IPS-20b (cell line): Measurements from ENCODE around the gene SYMPK.
"Not testable (repeated sequence)": the region's sequence is repeated elsewhere in the genome, so short reads cannot be mapped to it uniquely, and the experiment has no call there.

Source experiments
- H3K27ac ChIP-seq: one replicate; pipeline ENCODE4 v1.5.1; 2013; ENCODE audit warnings: low read length
- H3K27me3 ChIP-seq: 2 replicates; pipeline ENCODE4 v1.6.1; 2013; ENCODE audit warnings: mild to moderate bottlenecking, low read length, inconsistent platforms; ENCODE audit not compliant: insufficient read depth
- H3K36me3 ChIP-seq: 2 replicates; pipeline ENCODE4 v1.6.1; 2013; ENCODE audit warnings: low read depth, mild to moderate bottlenecking, inconsistent platforms, low read length, moderate library complexity; ENCODE audit not compliant: insufficient read depth
- H3K4me1 ChIP-seq: 2 replicates; pipeline ENCODE4 v1.6.1; 2013; ENCODE audit warnings: mild to moderate bottlenecking, control low read depth, inconsistent platforms, low read length, moderate library complexity; ENCODE audit not compliant: insufficient read depth
- H3K4me3 ChIP-seq: 2 replicates; pipeline ENCODE4 v1.5.1; 2013; ENCODE audit warnings: mild to moderate bottlenecking, low read length, inconsistent platforms
- H3K9ac ChIP-seq: 2 replicates; pipeline ENCODE4 v1.6.1; 2013; ENCODE audit warnings: low read depth, mild to moderate bottlenecking, inconsistent platforms, low read length, moderate library complexity
- H3K9me3 ChIP-seq: 2 replicates; pipeline ENCODE4 v1.6.1; 2013; ENCODE audit warnings: mild to moderate bottlenecking, low read depth, low read length, inconsistent platforms; ENCODE audit not compliant: insufficient read depth

SYMPK gene

DNA sequence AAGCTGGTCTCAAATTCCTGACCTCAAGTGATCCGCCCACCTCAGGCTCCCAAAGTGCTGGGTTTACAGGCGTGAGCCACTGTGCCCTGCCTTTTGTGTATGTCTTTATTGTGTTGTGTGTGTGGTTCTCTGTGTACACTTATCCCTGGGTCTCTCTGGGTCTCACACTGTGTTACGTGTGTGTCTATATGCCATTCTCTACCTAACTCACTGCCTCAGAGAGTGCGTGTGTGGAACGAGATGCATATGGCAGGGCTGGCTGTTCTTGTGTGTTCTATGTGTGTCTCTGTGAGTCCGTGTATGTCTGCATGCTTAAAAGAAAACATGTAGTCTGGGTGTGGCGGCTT is 11.6 kb upstream of the SYMPK start:
- H3K4me1 ChIP-seq = no peaks in the 10 kb centered on the region; the same call in 1 of the 2 replicates
- no peak overlapping the region for H3K27ac ChIP-seq
- H3K9ac ChIP-seq = no peak overlapping the region
- peaks cover 9% of the 10 kb centered on the region; the same call in 1 of the 2 replicates for H3K36me3 ChIP-seq
- H3K4me3 ChIP-seq = no peak overlapping the region
- no peaks in the 10 kb centered on the region for H3K9me3 ChIP-seq
- no peaks in the 10 kb centered on the region for H3K27me3 ChIP-seq

DNA sequence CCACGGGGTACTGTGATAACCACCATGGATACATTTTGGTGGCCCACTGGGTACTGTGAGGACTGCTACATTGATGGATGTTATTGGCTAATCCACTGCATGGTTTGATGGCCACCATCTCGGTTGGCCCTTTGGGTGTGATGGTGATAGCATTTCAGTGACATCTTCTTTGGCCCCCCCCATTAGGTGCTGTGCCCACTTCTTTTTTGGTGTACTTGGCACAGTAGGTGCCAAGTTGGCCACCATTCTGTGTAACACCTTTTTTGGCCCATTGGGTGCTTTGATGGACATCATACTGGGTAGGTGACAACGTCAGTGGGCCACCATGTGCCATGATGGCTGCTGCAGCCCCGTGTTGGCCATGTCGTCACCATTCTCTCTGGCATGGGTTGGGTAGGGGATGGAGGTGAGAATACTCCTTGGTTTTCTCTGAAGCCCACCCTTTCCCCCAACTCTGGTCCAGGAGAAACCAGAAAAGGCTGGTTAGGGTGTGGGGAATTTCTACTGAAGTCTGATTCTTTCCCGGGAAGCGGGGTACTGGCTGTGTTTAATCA is 10.3 kb upstream of the SYMPK start:
- H3K4me1 ChIP-seq = no peaks in the 10 kb centered on the region; the same call in 1 of the 2 replicates
- no peak overlapping the region for H3K9ac ChIP-seq
- no peak overlapping the region for H3K4me3 ChIP-seq
- peaks cover 9% of the 10 kb centered on the region; the same call in 1 of the 2 replicates for H3K36me3 ChIP-seq
- no peaks in the 10 kb centered on the region for H3K27me3 ChIP-seq
- no peaks in the 10 kb centered on the region for H3K9me3 ChIP-seq
- no peak overlapping the region for H3K27ac ChIP-seq

DNA sequence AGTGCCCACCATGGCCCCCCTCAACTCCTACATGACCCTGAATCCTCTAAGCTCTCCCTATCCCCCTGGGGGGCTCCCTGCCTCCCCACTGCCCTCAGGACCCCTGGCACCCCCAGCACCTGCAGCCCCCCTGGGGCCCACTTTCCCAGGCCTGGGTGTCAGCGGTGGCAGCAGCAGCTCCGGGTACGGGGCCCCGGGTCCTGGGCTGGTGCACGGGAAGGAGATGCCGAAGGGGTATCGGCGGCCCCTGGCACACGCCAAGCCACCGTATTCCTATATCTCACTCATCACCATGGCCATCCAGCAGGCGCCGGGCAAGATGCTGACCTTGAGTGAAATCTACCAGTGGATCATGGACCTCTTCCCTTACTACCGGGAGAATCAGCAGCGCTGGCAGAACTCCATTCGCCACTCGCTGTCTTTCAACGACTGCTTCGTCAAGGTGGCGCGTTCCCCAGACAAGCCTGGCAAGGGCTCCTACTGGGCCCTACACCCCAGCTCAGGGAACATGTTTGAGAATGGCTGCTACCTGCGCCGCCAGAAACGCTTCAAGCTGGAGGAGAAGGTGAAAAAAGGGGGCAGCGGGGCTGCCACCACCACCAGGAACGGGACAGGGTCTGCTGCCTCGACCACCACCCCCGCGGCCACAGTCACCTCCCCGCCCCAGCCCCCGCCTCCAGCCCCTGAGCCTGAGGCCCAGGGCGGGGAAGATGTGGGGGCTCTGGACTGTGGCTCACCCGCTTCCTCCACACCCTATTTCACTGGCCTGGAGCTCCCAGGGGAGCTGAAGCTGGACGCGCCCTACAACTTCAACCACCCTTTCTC is 9.4 kb upstream of the SYMPK start:
- Histone ChIP-seq H3K4me3 (no peak overlapping the region), H3K27me3 (no peaks in the 10 kb centered on the region), H3K9ac (no peak overlapping the region), H3K9me3 (no peaks in the 10 kb centered on the region), H3K4me1 (no peaks in the 10 kb centered on the region; the same call in 1 of the 2 replicates), H3K27ac (no peak overlapping the region), H3K36me3 (peaks cover 9% of the 10 kb centered on the region; the same call in 1 of the 2 replicates)

DNA sequence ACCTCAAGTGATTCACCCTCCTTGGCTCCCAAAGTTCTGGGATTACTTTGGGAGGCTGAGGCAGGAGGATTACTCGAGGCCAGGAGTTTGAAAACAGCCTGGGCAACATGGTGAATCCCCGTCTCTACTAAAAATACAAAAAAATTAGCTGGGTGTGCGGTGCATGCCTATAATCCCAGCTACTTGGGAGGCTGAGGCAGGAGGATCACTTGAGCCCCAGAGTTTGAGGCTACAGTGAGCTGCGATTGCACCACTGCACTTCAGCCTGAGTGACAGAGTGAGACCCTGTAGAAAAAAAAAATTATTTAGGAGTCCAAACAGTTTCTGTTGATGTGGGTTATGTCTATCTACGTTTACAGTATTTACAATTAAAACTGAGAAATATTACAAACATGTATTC is 7.9 kb upstream of the SYMPK start:
- Histone ChIP-seq H3K9ac (no peak overlapping the region), H3K27ac (no peak overlapping the region), H3K9me3 (no peaks in the 10 kb centered on the region), H3K36me3 (peaks cover 9% of the 10 kb centered on the region; the same call in 1 of the 2 replicates), H3K27me3 (no peaks in the 10 kb centered on the region; the same call in 1 of the 2 replicates), H3K4me3 (no peak overlapping the region), H3K4me1 (peaks cover 1% of the 10 kb centered on the region)

DNA sequence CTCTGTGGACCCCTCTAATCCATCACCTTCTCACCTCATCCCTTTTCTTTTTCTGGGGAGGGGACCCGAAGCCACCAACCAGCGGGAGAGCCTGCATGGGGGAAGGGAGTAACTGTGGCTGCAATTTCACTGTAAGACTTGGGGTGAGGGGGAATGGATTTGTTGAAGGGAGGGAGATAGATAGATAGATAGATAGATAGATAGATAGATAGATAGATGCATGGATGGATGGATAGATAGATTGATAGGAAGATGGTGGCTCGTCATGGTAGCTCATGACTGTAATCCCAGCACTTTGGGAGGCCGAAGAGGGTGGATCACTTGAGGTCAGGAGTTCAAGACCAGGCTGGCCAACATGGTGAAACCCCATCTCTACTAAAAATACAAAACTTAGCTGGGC is 4.3 kb upstream of the SYMPK start:
- not testable (repeated sequence) for H3K9me3 ChIP-seq, H3K4me3 ChIP-seq, H3K9ac ChIP-seq, H3K27ac ChIP-seq, H3K36me3 ChIP-seq, H3K4me1 ChIP-seq
- H3K27me3 ChIP-seq = peaks cover 22% of the 10 kb centered on the region

DNA sequence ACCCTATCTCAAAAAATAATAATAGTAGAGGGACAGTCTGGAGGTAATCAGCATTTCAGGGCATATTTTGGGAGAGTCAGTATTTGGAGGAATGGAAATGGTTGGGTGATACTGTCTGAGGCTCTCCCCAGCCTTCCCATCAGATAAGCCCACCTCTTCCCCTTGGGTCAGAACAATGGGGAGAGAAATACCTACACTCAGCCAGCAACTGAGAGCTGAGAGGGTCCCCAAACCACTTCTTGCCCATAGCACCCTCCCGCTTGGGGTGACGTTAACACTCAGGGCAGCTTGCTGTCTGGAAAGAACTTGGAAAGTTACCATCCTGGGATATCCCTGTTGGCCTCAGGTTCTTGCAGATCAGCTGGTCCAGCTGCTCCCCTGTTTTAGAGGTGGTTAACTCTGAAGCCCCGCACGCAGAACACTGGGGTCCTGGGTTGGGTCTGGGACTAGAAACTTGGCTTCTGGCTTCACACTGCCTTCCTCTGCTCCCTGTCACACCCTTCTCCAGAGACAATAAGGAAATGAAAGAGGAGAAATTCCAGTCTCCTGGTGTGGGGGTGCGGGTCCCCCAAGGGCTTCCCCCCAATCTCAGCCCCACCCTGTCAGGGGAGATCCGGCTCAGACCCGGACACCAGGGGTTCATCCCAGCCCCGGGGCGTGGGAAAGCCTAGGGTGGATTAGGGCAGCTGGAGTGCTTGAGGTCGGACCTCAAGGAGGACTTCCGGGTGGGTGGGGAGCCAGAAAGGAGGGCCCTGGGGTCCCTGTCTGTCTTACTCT is 3.6 kb upstream of the SYMPK start:
- Histone ChIP-seq H3K9ac (no peak overlapping the region), H3K9me3 (no peaks in the 10 kb centered on the region), H3K27me3 (peaks cover 22% of the 10 kb centered on the region), H3K4me1 (peaks cover 9% of the 10 kb centered on the region), H3K36me3 (no peaks in the 10 kb centered on the region), H3K27ac (no peak overlapping the region), H3K4me3 (no peak overlapping the region)

DNA sequence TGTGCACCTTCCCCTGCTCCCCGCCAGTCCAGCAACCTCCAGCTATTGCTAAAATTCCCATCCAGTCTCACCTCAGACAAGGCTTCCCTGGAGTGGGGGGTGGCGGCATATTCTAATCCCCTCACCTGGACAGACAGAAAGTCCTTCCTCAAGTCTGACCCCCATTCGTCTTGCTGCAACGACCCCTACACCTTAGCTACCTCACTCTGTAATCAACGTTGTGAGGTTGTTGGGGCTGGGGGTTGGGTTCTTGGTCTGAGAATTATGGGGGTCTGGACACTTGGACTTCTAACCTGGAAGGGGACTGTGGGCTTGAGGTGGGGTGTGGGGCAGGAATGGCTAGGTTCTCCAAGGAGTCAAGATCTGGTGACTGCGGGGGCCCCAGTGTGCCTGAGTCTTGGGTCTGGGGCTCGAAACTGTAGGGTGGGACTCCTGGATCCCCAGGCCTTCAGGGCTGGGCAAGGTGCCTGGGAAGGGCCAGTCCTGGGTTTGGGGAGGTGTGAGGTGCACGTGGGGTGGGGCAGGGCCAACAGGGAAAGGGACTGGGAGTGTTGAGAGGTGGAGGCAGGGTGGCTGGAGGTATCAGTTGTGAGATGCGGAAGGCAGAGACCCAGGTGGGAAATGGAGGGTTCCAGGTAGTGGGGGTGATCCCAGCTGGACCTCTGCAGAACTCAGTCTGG is 2.5 kb upstream of the SYMPK start:
- Histone ChIP-seq H3K4me1 (peaks cover 9% of the 10 kb centered on the region), H3K9me3 (no peaks in the 10 kb centered on the region), H3K9ac (peak overlapping the region; percentile 83; the same call in 1 of the 2 replicates), H3K27ac (no peak overlapping the region), H3K4me3 (peak overlapping the region; percentile 86), H3K36me3 (peaks cover 8% of the 10 kb centered on the region), H3K27me3 (peaks cover 22% of the 10 kb centered on the region)

DNA sequence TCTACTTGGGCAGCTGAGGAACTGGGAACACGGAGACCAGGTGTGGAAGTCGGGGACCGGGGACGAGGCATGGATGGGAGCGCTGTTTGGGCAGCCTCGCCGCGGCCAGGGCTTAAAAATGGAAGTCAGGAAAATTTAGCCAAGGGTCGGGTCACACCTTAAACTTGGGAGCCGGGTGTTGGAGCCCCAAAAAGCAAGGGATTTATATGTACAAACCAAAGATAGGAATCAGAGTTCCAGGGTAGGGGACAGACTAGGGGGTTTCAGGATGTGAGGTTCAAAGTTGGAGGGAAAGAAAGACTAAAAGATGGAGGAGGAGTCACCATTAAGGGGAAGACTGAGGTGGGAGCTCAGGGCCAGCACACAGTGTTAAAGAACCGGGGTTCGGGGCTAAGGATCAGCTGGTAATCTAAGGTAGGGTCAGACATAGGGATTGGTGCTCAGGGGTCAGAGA is 1.7 kb upstream of the SYMPK start:
- H3K36me3 ChIP-seq = peaks cover 15% of the 10 kb centered on the region
- no peak overlapping the region for H3K27ac ChIP-seq
- peak overlapping the region; percentile 86 for H3K4me3 ChIP-seq
- H3K9me3 ChIP-seq = no peaks in the 10 kb centered on the region
- peaks cover 22% of the 10 kb centered on the region for H3K27me3 ChIP-seq
- H3K4me1 ChIP-seq = peaks cover 9% of the 10 kb centered on the region
- H3K9ac ChIP-seq = peak overlapping the region; percentile 83; the same call in 1 of the 2 replicates

DNA sequence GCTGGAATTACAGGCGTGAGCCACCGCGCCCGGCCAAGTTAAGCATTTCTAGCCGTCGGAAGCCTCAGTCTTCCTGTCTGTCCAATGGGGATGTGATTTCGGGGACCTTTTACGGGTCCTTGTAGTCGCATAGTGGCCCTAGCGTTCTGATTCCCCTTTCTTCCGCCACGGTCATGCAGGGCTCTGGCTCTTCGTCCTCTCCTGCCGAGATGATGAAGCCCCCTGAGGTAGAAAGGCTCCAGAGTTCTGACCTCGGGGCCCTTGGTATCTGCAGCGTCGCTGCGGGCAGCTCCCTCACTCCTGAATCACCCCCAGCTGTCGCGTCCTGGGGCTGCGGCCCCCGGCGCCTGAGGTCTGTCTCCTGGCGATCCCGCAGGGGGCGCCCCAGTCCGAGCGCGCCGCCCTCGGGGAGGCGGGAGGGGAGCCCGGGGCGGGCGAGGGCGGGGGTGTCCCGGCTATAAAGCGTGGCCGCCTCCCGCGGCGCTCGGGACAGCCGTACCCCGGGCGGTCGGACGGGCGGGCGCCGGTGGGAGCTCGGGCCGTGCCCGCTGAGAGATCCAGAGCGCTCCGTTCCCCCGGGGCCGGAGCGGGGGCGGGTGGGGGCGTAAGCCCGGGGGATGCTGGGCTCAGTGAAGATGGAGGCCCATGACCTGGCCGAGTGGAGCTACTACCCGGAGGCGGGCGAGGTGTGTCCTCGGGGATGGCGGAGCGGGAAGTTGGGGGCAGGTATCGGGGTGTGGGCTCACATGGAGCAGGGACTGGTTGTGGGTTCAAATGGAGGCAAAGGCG is 1.1 kb upstream of the SYMPK start, which contains the start of gene FOXA3:
Gene FOXA3 (plus strand): TSS at position 487 of the 789 bp plus-strand sequence. CDS start 131 bp downstream, at position 618.
- H3K27me3 ChIP-seq = peaks cover 22% of the 10 kb centered on the region
- peak within 1 kb of the TSS; percentile 86 for H3K4me3 ChIP-seq
- H3K36me3 ChIP-seq = peaks cover 21% of the 10 kb centered on the region
- H3K9me3 ChIP-seq = no peaks in the 10 kb centered on the region
- H3K27ac ChIP-seq = no peak within 1 kb of the TSS
- H3K9ac ChIP-seq = peak within 1 kb of the TSS; percentile 83; the same call in 1 of the 2 replicates
- H3K4me1 ChIP-seq = peaks cover 9% of the 10 kb centered on the region

GRCh38 chr19:45863335-45863839 is 440 bp upstream of the SYMPK start:
- Histone ChIP-seq H3K9ac (peak overlapping the region; percentile 71; the same call in 1 of the 2 replicates), H3K27ac (no peak overlapping the region), H3K36me3 (peaks cover 27% of the 10 kb centered on the region), H3K4me3 (peak overlapping the region; percentile 86), H3K9me3 (no peaks in the 10 kb centered on the region), H3K27me3 (peaks cover 22% of the 10 kb centered on the region), H3K4me1 (peaks cover 9% of the 10 kb centered on the region)
